NT2/D1 (cell line): Measurements from ENCODE around the gene ESRP2.

Source experiments
- SUZ12 ChIP-seq: IDR thresholded peaks from 2 replicates; pipeline ENCODE4 v1.6.1; 2011; ENCODE audit not compliant: insufficient read length, insufficient read depth; ENCODE audit errors: extremely low read depth
- ZNF274 ChIP-seq: IDR thresholded peaks from 2 replicates; pipeline ENCODE4 v1.6.1; 2011; ENCODE audit warnings: mild to moderate bottlenecking, low read depth, low read length

DNA sequence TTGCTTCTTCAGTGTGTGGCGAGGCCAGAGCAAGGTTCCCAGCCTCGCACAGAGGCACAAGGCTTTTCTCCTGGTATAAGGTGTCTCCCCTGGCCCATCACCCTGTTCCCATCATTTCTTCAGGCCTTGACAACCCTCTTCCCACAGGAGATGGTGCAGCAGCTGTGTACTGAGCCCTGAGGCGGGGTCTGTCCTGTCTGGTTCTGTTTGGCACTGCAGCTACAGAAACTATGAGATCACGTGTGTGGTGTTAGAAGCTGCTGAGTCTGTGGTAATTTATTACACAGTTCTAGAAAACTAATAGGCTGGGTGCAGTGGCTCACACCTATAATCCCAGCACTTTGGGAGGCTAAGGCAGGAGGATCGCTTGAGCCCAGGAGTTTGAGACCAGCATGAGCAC is 16.5 kb upstream of the ESRP2 start:
- no peak for TF ChIP-seq ZNF274
- TF ChIP-seq SUZ12: no peak
